ENCODE measurements around the gene GABBR2. TPM values are rescaled to one million over a fixed set of nuclear protein-coding genes. Genes with fewer than 3 reads are reported as not detected.
A peak's percentile ranks its signal among the peaks of the same experiment; 100 is the strongest.

GABBR2 gene
- total and polyA plus RNA-seq, 9 of the 15 experiments (the other 6 are each of a cell fraction or from before 2014, with no cell fraction given) = 0.15 to 1.9 (median 0.32) TPM

- Histone ChIP-seq H3K79me2 (ENCODE audit: control insufficient read depth, insufficient read depth, low read length) (no peaks in the 10 kb centered on the region), H3K4me2 (ENCODE audit: insufficient read depth, low read length) (no peak overlapping the region), H3K36me3 (ENCODE audit: control insufficient read depth, insufficient read depth, low read length) (no peaks in the 10 kb centered on the region), H3K9ac (ENCODE audit: insufficient read depth in 1 of 2, low read depth in 2 of 2, low read length in 2 of 2) (no peak overlapping the region), H3K27ac (ENCODE audit: extremely low read depth, low read depth, low read length) (no peak overlapping the region), H3K9me3 (replicated peaks; ENCODE audit: control insufficient read depth, insufficient read depth, low read depth, low read length) (no peaks in the 10 kb centered on the region), H4K20me1 (replicated peaks; ENCODE audit: control insufficient read depth, insufficient read depth, low read length) (no peaks in the 10 kb centered on the region), H2AFZ (ENCODE audit: low read depth, low read length) (no peak overlapping the region), H3K27me3 (ENCODE audit: control insufficient read depth in 2 of 2, insufficient read depth in 2 of 2, low read length in 2 of 2) (peaks cover 28 to 50% of the 10 kb centered on the region in 2 experiments), H3K4me3 (no peak overlapping the region), H3K4me1 (replicated peaks in 1 of 2; ENCODE audit: control insufficient read depth in 2 of 2, insufficient read depth in 2 of 2, low read length in 2 of 2) (no peaks in the 10 kb centered on the region), H3K9me1 (ENCODE audit: control insufficient read depth, insufficient read depth, low read length) (no peaks in the 10 kb centered on the region)
- DNase-seq (ENCODE audit: extremely low read depth in 1 of 4, low spot score in 3 of 4) (no peak), FAIRE-seq (no peak), ATAC-seq (no peak)
- intact Hi-C loops (cut with micrococcal nuclease) = no loop called here
- BruUV-seq (replicated peaks) = no TSS peak
- ChIA-PET CTCF (ENCODE audit: low intra/inter-chr PET ratio) (no interaction called here), POLR2A (interaction anchor here (0.9 kb wide), 1 partner anchor 15 kb away, joined by 3 read pairs; no protein-coding TSS in a partner anchor)
- in situ Hi-C loops (cut with MboI) = loop anchor here (5.0 kb wide), 1 partner anchor 388 kb away; no protein-coding TSS in a partner anchor
- TF ChIP-seq CEBPB (tag; IDR thresholded peaks at IDR 0.05) (no peak), DACH1 (IDR thresholded peaks at IDR 0.05; ENCODE audit: partially characterized antibody) (no peak), SLC30A9 (CRISPR knock-in tag; IDR thresholded peaks at IDR 0.05) (no peak), ZNF12 (CRISPR knock-in tag; IDR thresholded peaks at IDR 0.05) (peak; percentile 98)
- 2% methylated on average over 4 of the region's 4 CpGs for WGBS (ENCODE audit: insufficient coverage, low coverage, missing lambda C conversion rate)
Observed at GRCh38 chr9:98700801-98701200, 7.9 kb downstream of the GABBR2 start.

GRCh38 chr9:98698856-98699255, 9.9 kb downstream of the GABBR2 start:
- 3% methylated on average over 6 of the region's 6 CpGs for WGBS (ENCODE audit: insufficient coverage, low coverage, missing lambda C conversion rate)
- BruUV-seq (replicated peaks) = no TSS peak
- FAIRE-seq (no peak), ATAC-seq (no peak), DNase-seq (ENCODE audit: extremely low read depth in 1 of 4, low spot score in 3 of 4) (no peak)
- no peaks in the 10 kb centered on the region for H3K4me1 ChIP-seq (replicated peaks in 1 of 2; ENCODE audit: control insufficient read depth in 2 of 2, insufficient read depth in 2 of 2, low read length in 2 of 2)
- no peaks in the 10 kb centered on the region for H3K9me3 ChIP-seq (replicated peaks; ENCODE audit: control insufficient read depth, insufficient read depth, low read depth, low read length)
- POLR2A ChIA-PET = no interaction called here
- intact Hi-C loops (cut with micrococcal nuclease) = no loop called here
- H3K9me1 ChIP-seq (ENCODE audit: control insufficient read depth, insufficient read depth, low read length) = no peaks in the 10 kb centered on the region
- H3K9ac ChIP-seq (ENCODE audit: insufficient read depth in 1 of 2, low read depth in 2 of 2, low read length in 2 of 2) = no peak overlapping the region
- in situ Hi-C loops (cut with MboI) = no loop called here
- no peak overlapping the region for H2AFZ ChIP-seq (ENCODE audit: low read depth, low read length)
- peaks cover 33 to 65% of the 10 kb centered on the region in 2 experiments; a peak in 4 of 5 replicates for H3K27me3 ChIP-seq (ENCODE audit: control insufficient read depth in 2 of 2, insufficient read depth in 2 of 2, low read length in 2 of 2)
- H4K20me1 ChIP-seq (replicated peaks; ENCODE audit: control insufficient read depth, insufficient read depth, low read length) = 0 out of 2 replicates have a peak, but pooled peaks cover 3% of the 10 kb centered on the region
- H3K36me3 ChIP-seq (ENCODE audit: control insufficient read depth, insufficient read depth, low read length) = no peaks in the 10 kb centered on the region
- no peak overlapping the region for H3K4me2 ChIP-seq (ENCODE audit: insufficient read depth, low read length)
- no peaks in the 10 kb centered on the region for H3K79me2 ChIP-seq (ENCODE audit: control insufficient read depth, insufficient read depth, low read length)
- H3K27ac ChIP-seq (ENCODE audit: extremely low read depth, low read depth, low read length) = no peak overlapping the region
- CTCF ChIA-PET (ENCODE audit: low intra/inter-chr PET ratio) = no interaction called here
- no peak overlapping the region for H3K4me3 ChIP-seq
- TF ChIP-seq SREBF1 (IDR thresholded peaks at IDR 0.05; ENCODE audit: borderline replicate concordance, low read depth, low read length) (no peak), MYNN (IDR thresholded peaks at IDR 0.05) (no peak), MYNN (CRISPR knock-in tag; IDR thresholded peaks at IDR 0.05) (no peak), E2F3 (CRISPR knock-in tag; IDR thresholded peaks at IDR 0.05) (no peak), RNF219 (CRISPR knock-in tag; IDR thresholded peaks at IDR 0.05) (no peak), ZNF699 (CRISPR knock-in tag; IDR thresholded peaks at IDR 0.05; ENCODE audit: insufficient replicate concordance) (no peak), CC2D1A (IDR thresholded peaks at IDR 0.05) (no peak), ZNF239 (CRISPR knock-in tag; IDR thresholded peaks at IDR 0.05) (no peak), MLLT1 (IDR thresholded peaks at IDR 0.05) (no peak), KLF13 (tag; IDR thresholded peaks at IDR 0.05; ENCODE audit: borderline replicate concordance, low read depth) (no peak), SRSF3 (IDR thresholded peaks at IDR 0.05; ENCODE audit: insufficient read depth, low read length) (no peak)

Data from K562 (cell line).